GM12878 (cell line): ENCODE measurements around the gene SCAND1. TPM values are rescaled to one million over a fixed set of nuclear protein-coding genes. Genes with fewer than 3 reads are reported as not detected.

ENCODE experiments used
- ASH2L ChIP-seq: fragments of 300-600, 200-600 bp; sonication (generic); IDR thresholded peaks from 2 replicates; pipeline ENCODE4 v1.6.1; 2017; ENCODE audit warnings: low read depth, mild to moderate bottlenecking, borderline replicate concordance
- ATF2 ChIP-seq: IDR thresholded peaks from 2 replicates; pipeline ENCODE4 v1.6.1; 2012; ENCODE audit warnings: low read length, inconsistent platforms
- BCL3 ChIP-seq: IDR thresholded peaks from 2 replicates; pipeline ENCODE4 v1.6.1; 2011; ENCODE audit warnings: borderline replicate concordance, low read depth, mild to moderate bottlenecking, moderate library complexity, low read length; ENCODE audit not compliant: insufficient read depth, poor library complexity, severe bottlenecking
- CREB1 ChIP-seq: IDR thresholded peaks from 2 replicates; pipeline ENCODE4 v1.6.1; 2012; ENCODE audit warnings: low read depth, mild to moderate bottlenecking, inconsistent platforms
- ZBTB11 ChIP-seq: fragments of 450-650 bp; formaldehyde crosslinking; IDR thresholded peaks from 2 replicates; pipeline ENCODE4 v1.5.0; 2022; ENCODE audit warnings: mild to moderate bottlenecking, missing genetic modification characterization
- ZBTB40 ChIP-seq: fragments of 450-650 bp; IDR thresholded peaks from 2 replicates; pipeline ENCODE4 v1.6.1; 2016; ENCODE audit warnings: mild to moderate bottlenecking, moderate library complexity, borderline replicate concordance
- polyA plus RNA-seq, 11 experiments: library from polyadenylated mRNA; depleted of rRNA in 4 of 11; unstranded in 6 of 11; stranded (reverse) in 5 of 11; fragments of >200 nt; fragmentation: Nextera tagmentation in 4 of 11; fragmentation: Illumina TruSeq in 1 of 11; extraction: Ambion mirVana in 4 of 11; extraction: Trizol in 1 of 11; gene quantifications; 1 replicate in 1 of 11; 2 replicates in 10 of 11; pipeline versions ENCODE4 v1.2.1 to v1.2.3, GENCODE V29; 2011 to 2016; ENCODE audit warnings: inconsistent platforms in 2 of 11, missing spikeins in 2 of 11, low read depth in 1 of 11
- total RNA-seq, 4 experiments: library from RNA; depleted of rRNA in 3 of 4; stranded (reverse); fragments of >200 nt in 3 of 4; fragmentation: Illumina TruSeq in 1 of 4; extraction: Trizol in 1 of 4; gene quantifications; 2 replicates each; pipeline versions ENCODE4 v1.2.1 to v1.2.3, GENCODE V29; 2013 to 2021

The SCAND1 gene
- total and polyA plus RNA-seq, 10 of the 15 experiments (the other 5 are each of a cell fraction or from before 2014, with no cell fraction given), result 0.08 to 117 (median 25.9) TPM

- TF ChIP-seq ATF2, result no peak
- TF ChIP-seq BCL3, result no peak
- no peak for TF ChIP-seq ZBTB11
- TF ChIP-seq ZBTB40, result no peak
- no peak for TF ChIP-seq ASH2L
- TF ChIP-seq CREB1, result no peak
Observed at GRCh38 chr20:36004045-36004444, 49.7 kb upstream of the SCAND1 start (continued).
